PFSK-1 (cell line): ENCODE measurements around the gene SGPL1.

Experiments
- FOXP2 ChIP-seq: optimal IDR thresholded peaks from 2 replicates; pipeline ENCODE3; 2011; ENCODE audit warnings: borderline replicate concordance, control low read depth, inconsistent platforms; ENCODE audit not compliant: insufficient read depth; ENCODE audit errors: extremely low read length, extremely low read depth
- POLR2AphosphoS5 ChIP-seq: IDR thresholded peaks from 2 replicates; pipeline ENCODE4 v1.6.1; 2012; ENCODE audit warnings: low read depth, mild to moderate bottlenecking, control low read depth, low read length, moderate library complexity
- SIN3A ChIP-seq: IDR thresholded peaks from 2 replicates; pipeline ENCODE4 v1.6.1; 2012; ENCODE audit warnings: mild to moderate bottlenecking, low read length, moderate library complexity, borderline replicate concordance; ENCODE audit not compliant: insufficient read depth
- TAF1 ChIP-seq: IDR thresholded peaks from 2 replicates; pipeline ENCODE4 v1.6.1; 2012; ENCODE audit warnings: low read length, control low read depth, borderline replicate concordance; ENCODE audit not compliant: insufficient read depth
- TF ChIP-seq, protein P1 (sequence below), 2 experiments: IDR thresholded peaks; 2 replicates each; pipeline versions ENCODE4 v1.6.1 to v1.8.0; 2011 to 2012; ENCODE audit warnings: low read depth in 2 of 2, low read length in 2 of 2, control low read depth in 1 of 2, inconsistent platforms in 1 of 2, mild to moderate bottlenecking in 1 of 2, moderate library complexity in 1 of 2; ENCODE audit not compliant: insufficient read depth in 1 of 2

SGPL1 gene

GRCh38 chr10:70805619-70806215 is 10.0 kb upstream of the SGPL1 start:
- no peak for TF ChIP-seq TAF1
- TF ChIP-seq FOXP2 = no peak
- TF ChIP-seq, protein P1, sequence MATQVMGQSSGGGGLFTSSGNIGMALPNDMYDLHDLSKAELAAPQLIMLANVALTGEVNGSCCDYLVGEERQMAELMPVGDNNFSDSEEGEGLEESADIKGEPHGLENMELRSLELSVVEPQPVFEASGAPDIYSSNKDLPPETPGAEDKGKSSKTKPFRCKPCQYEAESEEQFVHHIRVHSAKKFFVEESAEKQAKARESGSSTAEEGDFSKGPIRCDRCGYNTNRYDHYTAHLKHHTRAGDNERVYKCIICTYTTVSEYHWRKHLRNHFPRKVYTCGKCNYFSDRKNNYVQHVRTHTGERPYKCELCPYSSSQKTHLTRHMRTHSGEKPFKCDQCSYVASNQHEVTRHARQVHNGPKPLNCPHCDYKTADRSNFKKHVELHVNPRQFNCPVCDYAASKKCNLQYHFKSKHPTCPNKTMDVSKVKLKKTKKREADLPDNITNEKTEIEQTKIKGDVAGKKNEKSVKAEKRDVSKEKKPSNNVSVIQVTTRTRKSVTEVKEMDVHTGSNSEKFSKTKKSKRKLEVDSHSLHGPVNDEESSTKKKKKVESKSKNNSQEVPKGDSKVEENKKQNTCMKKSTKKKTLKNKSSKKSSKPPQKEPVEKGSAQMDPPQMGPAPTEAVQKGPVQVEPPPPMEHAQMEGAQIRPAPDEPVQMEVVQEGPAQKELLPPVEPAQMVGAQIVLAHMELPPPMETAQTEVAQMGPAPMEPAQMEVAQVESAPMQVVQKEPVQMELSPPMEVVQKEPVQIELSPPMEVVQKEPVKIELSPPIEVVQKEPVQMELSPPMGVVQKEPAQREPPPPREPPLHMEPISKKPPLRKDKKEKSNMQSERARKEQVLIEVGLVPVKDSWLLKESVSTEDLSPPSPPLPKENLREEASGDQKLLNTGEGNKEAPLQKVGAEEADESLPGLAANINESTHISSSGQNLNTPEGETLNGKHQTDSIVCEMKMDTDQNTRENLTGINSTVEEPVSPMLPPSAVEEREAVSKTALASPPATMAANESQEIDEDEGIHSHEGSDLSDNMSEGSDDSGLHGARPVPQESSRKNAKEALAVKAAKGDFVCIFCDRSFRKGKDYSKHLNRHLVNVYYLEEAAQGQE (IDR thresholded peaks at IDR 0.05; ENCODE audit: insufficient read depth in 1 of 2, low read depth in 2 of 2, low read length in 2 of 2) = no peak

GRCh38 chr10:70806841-70807240 is 8.9 kb upstream of the SGPL1 start:
- TF ChIP-seq SIN3A (no peak), TAF1 (no peak), FOXP2 (no peak), POLR2AphosphoS5 (no peak)
- TF ChIP-seq, protein P1 (IDR thresholded peaks at IDR 0.05; ENCODE audit: insufficient read depth in 1 of 2, low read depth in 2 of 2, low read length in 2 of 2) = no peak

DNA sequence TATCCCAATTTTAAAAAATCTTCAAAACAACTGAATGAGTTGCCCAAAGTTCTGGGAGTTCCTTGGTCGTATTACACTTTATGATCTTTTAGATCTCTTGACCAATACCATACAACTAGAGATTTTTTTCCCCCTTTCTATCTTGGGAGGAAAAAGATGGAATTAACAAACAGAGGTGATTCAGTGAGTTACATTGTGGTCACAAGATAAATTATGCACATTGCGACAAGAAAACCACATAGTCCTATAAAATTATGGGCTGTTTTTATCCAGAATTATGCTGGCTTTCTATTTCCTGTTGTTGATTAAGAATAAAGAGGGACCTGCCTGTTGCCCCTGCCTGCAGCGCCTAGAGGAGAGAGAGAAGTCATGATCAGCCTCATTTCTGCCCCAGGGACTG is 8.2 kb upstream of the SGPL1 start:
- no peak for TF ChIP-seq TAF1
- TF ChIP-seq SIN3A = no peak
- TF ChIP-seq POLR2AphosphoS5 = no peak
- no peak for TF ChIP-seq FOXP2
- TF ChIP-seq, protein P1 (IDR thresholded peaks at IDR 0.05; ENCODE audit: insufficient read depth in 1 of 2, low read depth in 2 of 2, low read length in 2 of 2) = no peak

DNA sequence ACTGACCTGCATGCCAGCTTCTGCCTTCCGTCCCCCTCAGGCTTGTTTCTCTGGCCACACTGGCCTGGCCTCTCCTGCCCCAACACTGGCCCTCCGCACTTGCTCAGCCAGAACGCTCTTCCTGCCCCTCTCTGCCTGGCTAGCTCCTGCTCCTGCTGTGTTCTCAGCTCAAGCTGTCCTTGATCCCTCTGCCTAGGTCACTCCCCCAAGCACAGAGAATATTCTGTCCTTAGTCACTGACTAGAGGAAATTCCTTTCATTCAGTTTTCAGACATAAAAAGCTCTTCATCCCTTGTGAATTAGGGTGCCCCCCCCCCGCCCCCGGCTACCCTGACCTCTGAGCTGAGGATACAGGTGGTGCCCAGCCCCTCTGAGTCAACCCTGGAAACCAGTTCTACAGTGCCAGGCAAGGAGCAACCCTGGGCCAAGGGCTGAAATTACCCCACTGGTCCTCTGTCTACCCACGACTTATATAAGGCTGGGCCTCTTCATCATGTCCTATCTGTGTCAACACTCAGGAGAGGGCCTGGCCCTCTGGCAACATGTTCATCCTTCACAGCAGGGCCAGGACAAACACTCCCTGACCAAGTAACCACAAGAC is 6.6 kb upstream of the SGPL1 start:
- TF ChIP-seq TAF1 (no peak), POLR2AphosphoS5 (no peak), FOXP2 (no peak), SIN3A (no peak)
- TF ChIP-seq, protein P1 (IDR thresholded peaks at IDR 0.05; ENCODE audit: insufficient read depth in 1 of 2, low read depth in 2 of 2, low read length in 2 of 2) = no peak

- TF ChIP-seq POLR2AphosphoS5 = no peak
- no peak for TF ChIP-seq SIN3A
- TF ChIP-seq TAF1 = no peak
- TF ChIP-seq FOXP2 = no peak
- TF ChIP-seq, protein P1 (IDR thresholded peaks at IDR 0.05; ENCODE audit: insufficient read depth in 1 of 2, low read depth in 2 of 2, low read length in 2 of 2) = no peak
These were observed 6.0 kb upstream of the SGPL1 start for GRCh38 chr10:70809726-70810125.
